Upper lobe of left lung (tissue), 6 donors: ENCODE data around the gene STEAP3. TPM values are rescaled to one million over a fixed set of nuclear protein-coding genes. Genes with fewer than 3 reads are reported as not detected.

ENCODE experiments used
- ATAC-seq, 2 donors: fragments of 200-7000 bp; cut with Tn5 transposase; one replicate each; pipeline ENCODE4 v1.9.1; 2022; ENCODE audit warnings: mild to moderate bottlenecking in 2 of 2, moderate library complexity in 2 of 2; ENCODE audit not compliant: low FRiP score in 2 of 2
- DNase-seq, 2 donors: peaks; one replicate each; pipeline ENCODE4 v3.0.0-alpha.2; 2019 to 2020
- H3K27ac ChIP-seq, 4 donors: fragments of 200-600 bp; sonication (generic); one replicate each; pipeline ENCODE4 v1.5.1; 2016 to 2019
- H3K27me3 ChIP-seq, 4 donors: fragments of 200-600 bp; sonication (generic); one replicate each; pipeline ENCODE4 v1.5.1; 2017 to 2019
- H3K36me3 ChIP-seq, 4 donors: fragments of 200-600 bp; sonication (generic); one replicate each; pipeline ENCODE4 v1.5.1; 2016 to 2019
- H3K4me1 ChIP-seq, 4 donors: fragments of 200-600 bp; sonication (generic); one replicate each; pipeline ENCODE4 v1.5.1; 2018 to 2019
- H3K4me3 ChIP-seq, 4 donors: fragments of 200-600 bp; sonication (generic); one replicate each; pipeline ENCODE4 v1.5.1; 2017 to 2019; ENCODE audit warnings: mild to moderate bottlenecking in 2 of 4, moderate library complexity in 1 of 4
- H3K9me3 ChIP-seq, 4 donors: fragments of 200-600 bp; sonication (generic); one replicate each; pipeline ENCODE4 v1.5.1; 2018 to 2019
- CTCF ChIP-seq, 6 experiments: fragments of 450-650 bp in 4 of 6; fragments of 200-600 bp in 2 of 6; sonication (generic) in 2 of 6; IDR thresholded peaks; one replicate each; pipeline ENCODE4 v1.5.1; 2016 to 2019; ENCODE audit warnings: antibody characterized with exemption in 6 of 6
- EP300 ChIP-seq, 4 donors: sonication (generic); formaldehyde crosslinking; IDR thresholded peaks; one replicate each; pipeline ENCODE4 v1.5.1; 2017; ENCODE audit warnings: antibody characterized with exemption in 4 of 4, control low read depth in 2 of 4
- POLR2A ChIP-seq, 4 donors: fragments of 450-650 bp; IDR thresholded peaks; one replicate each; pipeline ENCODE4 v1.5.1; 2016 to 2017; ENCODE audit warnings: antibody characterized with exemption in 4 of 4, mild to moderate bottlenecking in 2 of 4
- POLR2AphosphoS5 ChIP-seq, 2 donors: sonication (generic); formaldehyde crosslinking; IDR thresholded peaks; one replicate each; pipeline ENCODE4 v1.5.1; 2017; ENCODE audit warnings: antibody characterized with exemption in 2 of 2
- WGBS, 2 donors: methylation state at CpG; one replicate each; pipeline ENCODE4 v1.1.5; 2017 to 2018; 5-methylcytosine and 5-hydroxymethylcytosine counted together
- total RNA-seq, 6 donors: library from RNA; depleted of rRNA in 4 of 6; stranded (reverse); fragments of >200 nt in 4 of 6; gene quantifications; one replicate each; pipeline versions ENCODE4 v1.1.0 to v1.2.1, GENCODE V29; 2016 to 2021
- donor health status: DM: no; HTN: no; CAD: no; lungs with moderate emphysema.
- donor health status: DM: no; HTN: yes; CAD: no; lungs with severe emphysema.

Gene STEAP3
- total RNA-seq, 6 donors from 2014 or later, result 18.1 to 26.6 (median 22.4) TPM

GRCh38 chr2:119283873-119284331 is 60.3 kb downstream of the STEAP3 start:
- peak overlapping the region in 3 of 4 donors; percentile 11 to 76 (median 54) for H3K27ac ChIP-seq
- peak; percentile 72 to 91 for ATAC-seq
- no peaks in the 10 kb centered on the region for H3K27me3 ChIP-seq
- peak in 1 of 2 donors; percentile 87 for DNase-seq
- WGBS, 2 donors, result 47 to 58% methylated on average over 10 of the region's 10 CpGs
- no peaks in the 10 kb centered on the region for H3K9me3 ChIP-seq
- H3K4me1 ChIP-seq, result peaks cover 3 to 16% (median 13%) of the 10 kb centered on the region in 4 donors
- H3K36me3 ChIP-seq, result peaks cover 0 to 5% (median 0%) of the 10 kb centered on the region in 4 donors
- peak in 1 of 2 donors; percentile 15 for TF ChIP-seq POLR2AphosphoS5 (IDR thresholded peaks at IDR 0.05)
- TF ChIP-seq POLR2A (IDR thresholded peaks at IDR 0.05), result no peak
- TF ChIP-seq CTCF (IDR thresholded peaks at IDR 0.05), result peak in 1 of 6 experiments; percentile 4
- TF ChIP-seq EP300 (IDR thresholded peaks at IDR 0.05), result peak in 1 of 4 donors; percentile 28
- no peak overlapping the region for H3K4me3 ChIP-seq

GRCh38 chr2:119286661-119287060 is 63.0 kb downstream of the STEAP3 start:
- Histone ChIP-seq H3K4me3 (no peak overlapping the region), H3K27ac (no peak overlapping the region), H3K36me3 (peaks cover 0 to 5% (median 0%) of the 10 kb centered on the region in 4 donors), H3K9me3 (no peaks in the 10 kb centered on the region), H3K27me3 (no peaks in the 10 kb centered on the region), H3K4me1 (peaks cover 3 to 18% (median 17%) of the 10 kb centered on the region in 4 donors)
- TF ChIP-seq POLR2A (IDR thresholded peaks at IDR 0.05), result no peak
- 81 to 87% methylated on average over 8 of the region's 8 CpGs for WGBS, 2 donors
- no peak for DNase-seq
- no peak for ATAC-seq

GRCh38 chr2:119288576-119288975 is 64.9 kb downstream of the STEAP3 start:
- Histone ChIP-seq H3K27ac (no peak overlapping the region), H3K27me3 (no peaks in the 10 kb centered on the region), H3K4me1 (peaks cover 2 to 14% (median 10%) of the 10 kb centered on the region in 4 donors), H3K9me3 (no peaks in the 10 kb centered on the region), H3K36me3 (peaks cover 0 to 5% (median 0%) of the 10 kb centered on the region in 4 donors), H3K4me3 (no peak overlapping the region)
- ATAC-seq, result no peak
- WGBS, 2 donors, result 82 to 87% methylated on average over 6 of the region's 6 CpGs
- no peak for DNase-seq
- TF ChIP-seq POLR2AphosphoS5 (IDR thresholded peaks at IDR 0.05) (no peak), EP300 (IDR thresholded peaks at IDR 0.05) (no peak), CTCF (IDR thresholded peaks at IDR 0.05) (no peak), POLR2A (IDR thresholded peaks at IDR 0.05) (no peak)

GRCh38 chr2:119289093-119289492 is 65.5 kb downstream of the STEAP3 start:
- ATAC-seq (no peak), DNase-seq (no peak)
- H3K9me3 ChIP-seq, result no peaks in the 10 kb centered on the region
- peaks cover 2 to 13% (median 5%) of the 10 kb centered on the region in 4 donors for H3K4me1 ChIP-seq
- H3K4me3 ChIP-seq, result no peak overlapping the region
- WGBS, 2 donors, result 77 to 90% methylated on average over 11 of the region's 11 CpGs
- no peak for TF ChIP-seq CTCF (IDR thresholded peaks at IDR 0.05)
- no peak for TF ChIP-seq POLR2AphosphoS5 (IDR thresholded peaks at IDR 0.05)
- no peak for TF ChIP-seq POLR2A (IDR thresholded peaks at IDR 0.05)
- TF ChIP-seq EP300 (IDR thresholded peaks at IDR 0.05), result no peak
- peaks cover 0 to 5% (median 0%) of the 10 kb centered on the region in 4 donors for H3K36me3 ChIP-seq
- no peaks in the 10 kb centered on the region for H3K27me3 ChIP-seq
- H3K27ac ChIP-seq, result peak overlapping the region in 1 of 4 donors; percentile 29

GRCh38 chr2:119289642-119290041 is 66.0 kb downstream of the STEAP3 start:
- Histone ChIP-seq H3K4me3 (no peak overlapping the region), H3K36me3 (peaks cover 0 to 5% (median 0%) of the 10 kb centered on the region in 4 donors), H3K27me3 (no peaks in the 10 kb centered on the region), H3K4me1 (peaks cover 0 to 13% (median 3%) of the 10 kb centered on the region in 4 donors), H3K9me3 (no peaks in the 10 kb centered on the region), H3K27ac (peak overlapping the region in 1 of 4 donors; percentile 29)
- ATAC-seq (peak in 1 of 2 donors; percentile 13), DNase-seq (no peak)
- TF ChIP-seq POLR2AphosphoS5 (IDR thresholded peaks at IDR 0.05), result no peak
- TF ChIP-seq CTCF (IDR thresholded peaks at IDR 0.05), result no peak
- no peak for TF ChIP-seq POLR2A (IDR thresholded peaks at IDR 0.05)
- TF ChIP-seq EP300 (IDR thresholded peaks at IDR 0.05), result no peak
- WGBS, 2 donors, result 77 to 88% methylated on average over 6 of the region's 6 CpGs
